ENCODE results near the gene NPDC1.
"Not testable (repeated sequence)": the region's sequence is repeated elsewhere in the genome, so short reads cannot be mapped to it uniquely, and the experiment has no call there.

Gene NPDC1

DNA sequence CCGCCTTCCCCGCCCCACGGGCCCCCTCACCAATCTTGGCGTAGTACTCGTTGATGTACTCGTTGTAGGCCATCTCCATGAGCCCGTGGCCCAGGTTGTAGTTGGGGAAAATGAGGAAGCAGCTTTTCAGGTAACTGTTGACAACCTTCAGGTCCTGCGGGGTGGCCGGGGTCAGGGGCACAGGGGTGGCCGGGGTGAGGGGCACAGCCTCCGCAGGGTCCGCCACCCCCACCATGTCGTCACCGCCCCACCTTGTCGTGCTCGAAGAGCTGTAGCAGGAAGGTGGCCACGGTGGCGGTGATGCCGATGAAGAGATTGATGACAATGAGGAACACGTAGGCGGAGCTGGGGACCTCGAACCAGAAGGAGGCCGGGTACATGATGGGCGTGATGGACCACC lies 34.8 kb downstream of the NPDC1 start:
- no peak for DNase-seq (ENCODE audit: low read depth)

DNA sequence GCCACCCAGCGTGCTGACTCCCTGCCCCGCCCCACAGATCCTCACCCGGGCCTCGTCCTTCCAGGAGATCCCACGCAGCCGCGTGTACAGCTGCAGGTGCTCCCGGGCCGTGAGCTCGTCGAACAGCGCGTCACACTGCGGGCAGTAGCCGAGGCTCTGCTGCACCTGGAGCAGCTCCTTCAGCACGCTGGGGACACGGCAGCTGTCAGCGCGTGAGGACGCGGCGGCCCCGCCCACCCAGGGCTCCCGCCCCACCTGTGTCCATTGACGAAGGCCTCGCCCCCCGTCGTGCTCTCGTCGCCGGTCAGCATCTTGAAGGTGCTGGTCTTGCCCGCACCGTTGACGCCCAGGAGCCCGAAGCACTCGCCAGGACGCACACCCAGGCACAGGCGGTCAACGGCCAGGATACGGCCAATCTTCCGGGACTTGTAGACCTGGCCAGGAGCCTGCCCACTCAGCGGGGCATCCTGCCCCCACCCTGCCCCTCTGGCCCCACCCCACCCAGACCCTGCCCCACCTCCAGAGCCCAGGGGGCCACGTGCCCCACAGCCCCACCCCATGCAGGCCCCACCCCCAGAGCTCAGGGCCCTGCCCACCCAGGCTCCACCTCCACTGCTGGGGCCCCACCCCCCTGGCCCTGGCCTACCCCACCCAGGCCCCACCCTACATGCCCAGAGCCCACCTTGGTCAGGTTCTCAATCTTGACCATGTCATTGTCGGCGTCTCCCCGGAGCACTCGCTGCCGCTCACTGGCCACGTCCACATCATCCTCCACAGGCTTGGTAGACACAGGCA lies 35.8 kb downstream of the NPDC1 start:
- no peak for DNase-seq (ENCODE audit: low read depth)

DNA sequence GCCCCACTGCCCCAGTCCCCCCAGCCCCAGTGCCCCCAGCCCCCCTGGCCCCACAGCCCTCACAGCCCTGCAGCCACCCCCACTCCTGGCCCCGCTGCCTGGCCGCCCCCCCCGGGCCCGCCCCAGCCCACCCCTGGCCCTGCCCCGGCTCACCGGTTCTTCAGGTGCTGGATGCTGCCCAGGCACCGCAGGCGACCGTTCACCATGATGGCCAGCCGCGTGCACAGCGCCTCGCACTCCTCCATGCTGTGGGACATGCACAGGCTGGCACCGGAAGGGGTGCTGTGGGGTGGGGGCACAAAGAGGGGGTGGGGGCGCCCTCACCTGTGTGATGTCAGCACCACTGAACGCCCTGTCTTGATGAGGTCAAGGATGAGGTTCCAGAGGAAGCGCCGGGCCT lies 36.8 kb downstream of the NPDC1 start:
- no peak for DNase-seq (ENCODE audit: low read depth)

DNA sequence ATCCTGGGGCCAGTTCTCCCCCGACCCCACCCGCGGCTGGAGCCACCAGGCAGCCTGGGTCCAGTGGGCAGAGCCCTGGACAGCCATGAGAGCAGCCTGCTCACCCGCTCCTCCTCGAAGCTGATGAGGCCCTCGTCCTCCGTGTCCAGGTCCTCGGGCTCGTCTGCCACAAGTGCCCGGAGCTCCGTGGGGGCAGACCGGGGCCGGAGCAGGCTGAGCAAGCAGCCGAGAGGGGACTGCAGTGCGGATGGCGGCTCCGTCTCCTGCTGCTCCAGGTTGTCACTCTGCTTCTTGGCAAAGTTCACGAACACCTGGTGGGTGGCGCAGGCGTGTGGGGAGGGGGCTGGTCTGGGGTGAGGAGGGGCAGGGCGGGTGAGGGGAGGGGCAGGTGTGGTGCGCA lies 37.7 kb downstream of the NPDC1 start:
- DNase-seq (ENCODE audit: low read depth): no peak

DNA sequence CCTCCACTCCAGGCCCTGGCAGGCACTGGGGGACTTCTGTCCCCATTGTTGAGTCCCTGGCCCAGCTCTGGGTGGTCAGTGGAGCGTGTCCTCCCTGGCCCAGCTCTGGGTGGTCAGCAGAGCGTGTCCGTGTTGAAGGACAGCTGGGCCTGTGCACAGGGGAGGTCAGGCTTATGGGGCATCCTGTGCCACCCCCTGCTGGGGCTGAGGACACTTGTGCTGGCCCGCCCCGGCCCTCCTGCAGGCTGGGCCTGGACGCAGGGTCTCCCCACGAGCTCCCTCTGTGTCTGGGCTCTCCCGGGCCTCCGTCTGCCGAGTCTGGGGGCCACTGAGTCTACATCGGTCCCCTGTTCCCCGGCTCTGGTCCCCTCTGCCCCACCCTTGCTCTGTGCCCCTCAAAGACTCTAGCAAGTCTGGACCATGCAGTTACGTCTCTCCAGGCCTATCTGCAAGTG lies 38.1 kb downstream of the NPDC1 start:
- no peak for DNase-seq (ENCODE audit: low read depth)

DNA sequence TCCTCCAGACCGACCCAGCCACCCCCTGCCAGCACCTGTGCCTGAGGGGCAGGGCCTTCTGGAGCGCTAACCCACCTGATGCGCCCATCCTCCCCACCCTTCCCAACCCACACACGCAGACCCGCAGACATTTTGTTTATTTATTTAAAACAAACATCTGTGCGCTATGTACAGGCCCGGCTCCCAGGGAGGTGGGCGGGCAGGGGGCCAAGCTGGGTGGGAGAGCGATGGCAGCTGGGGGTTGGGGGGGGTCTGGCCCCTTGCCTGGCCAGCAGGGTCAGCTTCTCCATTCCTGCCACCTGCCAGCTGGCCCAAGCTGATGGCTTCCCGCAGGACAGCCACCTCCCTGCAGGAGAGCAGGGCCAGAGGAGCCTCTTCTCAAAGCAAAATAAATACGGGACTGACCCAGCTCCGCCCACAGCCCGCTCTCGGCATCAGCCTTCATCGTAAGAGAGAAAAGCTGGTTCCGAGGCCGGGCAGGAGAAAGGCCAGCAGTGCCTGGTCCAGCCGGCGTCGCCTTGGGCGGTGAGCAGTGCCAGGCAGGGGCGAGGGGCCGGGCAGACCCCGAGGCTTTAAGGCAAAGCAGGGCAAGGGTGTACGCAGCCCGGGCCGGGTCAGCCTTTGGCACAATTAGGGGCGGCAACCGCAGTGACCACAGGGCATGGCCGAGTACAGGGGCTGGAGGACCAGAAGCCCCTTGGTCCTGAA lies 38.7 kb downstream of the NPDC1 start:
- DNase-seq (ENCODE audit: low read depth): peak; percentile 41

DNA sequence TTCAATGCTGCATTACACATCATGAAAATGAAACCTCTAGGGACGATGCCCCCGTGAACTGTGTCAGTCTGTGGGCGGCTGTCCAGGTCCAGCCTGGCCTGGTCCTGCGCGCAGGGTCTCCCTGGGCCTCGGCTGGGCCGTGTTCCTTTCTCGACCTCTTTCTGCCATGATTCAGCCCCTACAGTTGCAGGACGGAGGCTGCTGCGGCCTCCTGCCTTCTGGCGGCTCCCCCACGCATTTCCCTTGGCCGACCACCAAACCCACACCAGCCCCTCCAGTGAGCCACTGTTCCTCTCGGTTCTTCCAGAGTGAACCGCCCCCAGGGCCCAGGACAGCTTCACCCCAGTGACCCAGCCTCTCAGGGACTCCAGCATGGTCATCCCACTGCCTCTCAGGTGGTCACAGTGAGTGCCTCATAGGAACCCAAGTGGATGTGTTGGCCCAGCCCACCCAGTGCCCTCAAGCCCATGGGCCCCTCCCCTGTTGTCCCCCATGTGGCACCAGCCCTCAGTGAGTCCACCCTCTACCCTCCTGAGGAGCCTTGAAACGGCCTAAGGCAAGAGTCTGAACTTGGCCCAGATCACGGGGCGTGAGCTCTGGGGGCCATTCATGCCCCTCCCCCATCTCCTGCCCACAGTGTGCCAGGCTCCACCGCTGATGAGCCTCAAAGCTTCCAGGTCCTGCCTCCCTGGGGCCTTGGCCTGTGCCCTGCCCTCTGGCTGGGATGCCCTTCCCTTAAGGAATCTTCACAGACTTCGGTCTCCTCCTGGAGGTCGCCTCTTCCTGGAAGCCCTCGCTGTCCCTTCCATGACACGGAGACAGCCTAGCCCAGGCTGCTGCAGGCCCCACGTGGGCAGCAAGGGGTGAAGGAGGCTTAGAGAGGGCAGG lies 39.6 kb downstream of the NPDC1 start:
- no peak for DNase-seq (ENCODE audit: low read depth)

DNA sequence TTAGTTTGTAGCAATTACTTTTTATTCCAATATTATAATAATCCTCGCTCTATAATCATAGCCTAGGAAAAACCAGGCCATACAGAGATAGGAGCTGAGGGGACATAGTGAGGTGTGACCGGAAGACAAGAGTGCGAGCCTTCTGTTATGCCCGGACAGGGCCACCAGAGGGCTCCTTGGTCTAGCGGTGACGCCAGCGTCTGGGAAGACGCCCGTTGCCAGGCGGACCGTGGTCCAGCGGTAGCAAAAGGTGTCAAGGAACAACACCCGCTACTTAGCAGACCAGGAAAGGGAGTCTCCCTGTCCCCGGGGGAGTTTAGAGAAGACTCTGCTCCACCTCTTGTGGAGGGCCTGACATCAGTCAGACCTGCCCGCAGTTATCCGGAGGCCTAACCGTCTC lies 41.7 kb downstream of the NPDC1 start:
- not testable (repeated sequence) for DNase-seq (ENCODE audit: low read depth)

DNA sequence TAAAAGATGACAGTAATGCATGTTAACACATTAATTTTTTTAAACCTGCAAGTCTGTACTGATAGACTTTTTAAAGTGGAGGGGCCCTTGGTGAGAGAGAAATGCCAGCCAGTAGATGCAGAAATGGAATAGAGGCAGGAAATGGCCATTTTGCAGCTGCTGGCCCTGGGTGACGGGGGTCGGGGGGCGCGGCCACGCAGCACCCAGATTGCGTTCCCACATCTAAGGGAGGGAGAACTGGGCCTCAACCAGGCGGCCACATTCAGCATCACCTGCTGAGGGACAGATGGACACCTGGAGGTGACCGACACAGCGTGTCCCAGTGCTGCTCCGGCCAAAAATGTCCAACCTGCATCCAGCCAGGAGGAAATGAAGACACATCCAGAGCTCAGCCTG lies 43.3 kb downstream of the NPDC1 start:
- DNase-seq (ENCODE audit: low read depth): no peak

DNA sequence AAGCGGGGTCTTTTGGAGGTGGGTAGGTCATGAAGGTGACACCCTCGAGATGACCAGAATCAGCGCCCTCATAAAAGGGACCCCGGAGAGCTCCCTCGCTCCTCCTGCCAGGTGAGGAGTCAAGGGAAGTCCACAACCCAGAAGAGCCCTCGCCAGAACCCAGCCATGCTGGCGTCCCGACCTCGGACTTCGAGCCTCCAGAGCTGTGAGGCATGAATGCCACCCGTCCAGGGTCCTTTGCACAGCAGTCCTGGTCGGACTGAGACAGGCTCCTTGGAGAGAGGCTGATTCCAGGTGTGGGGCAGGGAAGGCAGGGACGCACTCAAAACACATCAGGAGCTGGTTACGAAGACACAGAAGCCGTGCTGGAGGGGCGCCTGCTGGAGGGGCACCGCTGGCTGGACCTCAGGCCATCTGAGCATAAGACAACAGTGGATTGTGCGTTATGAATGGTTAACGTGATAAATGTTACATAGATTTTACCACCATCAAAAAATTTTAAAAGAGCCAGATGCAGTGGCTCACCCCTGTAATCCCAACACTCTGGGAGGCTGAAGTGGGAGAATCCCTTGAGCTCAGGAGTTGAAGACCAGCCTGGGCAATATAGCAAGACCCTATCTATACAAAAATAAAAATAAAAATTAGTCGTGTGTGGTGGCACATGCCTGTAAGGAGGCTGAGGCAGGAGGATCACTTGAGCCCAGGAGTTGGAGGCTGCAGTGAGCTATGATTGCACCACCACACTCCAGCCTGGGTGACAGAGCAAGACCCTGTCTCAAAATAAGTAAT lies 43.9 kb downstream of the NPDC1 start:
- DNase-seq (ENCODE audit: low read depth): no peak

DNA sequence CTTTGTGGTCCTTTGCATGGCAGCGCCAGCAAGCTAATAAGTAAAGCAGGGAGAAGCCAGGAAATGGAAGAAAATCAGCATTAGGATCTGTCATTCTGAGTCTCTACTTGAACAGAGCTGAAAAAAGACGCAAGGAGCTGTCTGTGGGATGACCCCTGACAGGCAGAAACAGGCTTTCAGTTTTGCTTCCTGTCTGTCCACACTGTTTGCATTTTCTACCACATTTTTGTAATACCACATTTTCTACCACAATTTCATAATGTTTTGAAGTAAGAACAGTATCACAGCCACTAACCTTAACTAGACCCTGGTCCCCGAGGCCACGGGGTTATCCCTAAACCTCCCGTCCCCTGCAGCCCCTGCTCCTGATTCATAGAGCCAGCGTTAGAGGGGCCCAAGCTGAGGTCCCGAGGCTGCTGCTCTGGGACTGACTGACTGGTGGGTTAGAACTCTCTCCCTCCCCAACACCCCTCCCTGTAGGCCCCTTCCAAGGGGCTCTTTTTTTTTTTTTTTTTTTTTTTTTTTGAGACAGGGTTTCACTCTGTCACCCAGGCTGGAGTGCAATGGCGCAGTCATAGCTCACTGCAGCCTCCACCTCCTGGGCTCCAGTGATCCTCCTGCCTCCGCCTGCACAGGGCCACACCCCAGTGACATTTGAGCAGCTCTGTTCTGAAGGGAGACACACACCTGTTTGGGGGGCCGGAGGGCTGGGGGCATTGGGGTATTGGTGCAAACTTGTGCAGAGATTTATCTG lies 45.6 kb downstream of the NPDC1 start:
- DNase-seq (ENCODE audit: low read depth): peak; percentile 70

DNA sequence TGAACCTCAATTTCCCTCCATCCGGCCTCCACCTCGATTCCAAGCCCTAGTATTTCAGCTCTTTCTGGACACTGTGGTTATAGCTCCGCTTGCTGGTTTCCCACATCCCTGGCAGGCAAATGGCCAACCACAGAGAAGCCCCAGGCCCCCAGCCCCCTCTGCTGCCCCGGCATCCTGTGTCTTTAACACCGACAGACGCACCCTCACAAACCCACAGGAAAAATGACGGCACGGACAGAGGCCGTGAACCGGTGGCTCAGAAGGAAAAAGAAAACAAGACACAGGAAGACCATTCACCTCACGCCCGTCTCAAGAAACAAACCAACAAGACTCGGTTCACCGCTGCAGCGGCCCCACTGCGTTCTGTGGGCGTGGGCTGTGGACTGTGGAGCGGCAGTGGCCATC lies 48.1 kb downstream of the NPDC1 start:
- DNase-seq (ENCODE audit: low read depth): no peak

DNA sequence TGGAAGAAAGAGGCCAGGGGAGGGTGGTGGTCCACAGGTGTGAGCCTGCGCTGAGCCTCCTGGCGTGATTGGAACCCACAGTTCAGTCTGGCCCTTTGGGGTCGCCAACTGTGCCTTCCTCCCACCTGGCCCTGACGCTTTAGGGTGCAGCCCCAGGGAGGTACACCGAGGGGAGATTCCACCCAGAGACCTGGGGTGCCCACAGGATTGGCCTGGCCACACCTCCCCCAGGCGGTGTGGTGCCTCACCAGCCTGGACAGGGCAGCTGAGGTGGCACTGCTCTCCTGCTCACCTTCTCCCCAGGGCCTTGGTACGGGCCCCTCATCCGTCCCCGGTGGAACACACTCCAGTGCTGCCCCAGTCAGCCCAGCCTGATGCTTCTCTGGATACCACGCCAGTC lies 48.6 kb downstream of the NPDC1 start:
- no peak for DNase-seq (ENCODE audit: low read depth)

DNA sequence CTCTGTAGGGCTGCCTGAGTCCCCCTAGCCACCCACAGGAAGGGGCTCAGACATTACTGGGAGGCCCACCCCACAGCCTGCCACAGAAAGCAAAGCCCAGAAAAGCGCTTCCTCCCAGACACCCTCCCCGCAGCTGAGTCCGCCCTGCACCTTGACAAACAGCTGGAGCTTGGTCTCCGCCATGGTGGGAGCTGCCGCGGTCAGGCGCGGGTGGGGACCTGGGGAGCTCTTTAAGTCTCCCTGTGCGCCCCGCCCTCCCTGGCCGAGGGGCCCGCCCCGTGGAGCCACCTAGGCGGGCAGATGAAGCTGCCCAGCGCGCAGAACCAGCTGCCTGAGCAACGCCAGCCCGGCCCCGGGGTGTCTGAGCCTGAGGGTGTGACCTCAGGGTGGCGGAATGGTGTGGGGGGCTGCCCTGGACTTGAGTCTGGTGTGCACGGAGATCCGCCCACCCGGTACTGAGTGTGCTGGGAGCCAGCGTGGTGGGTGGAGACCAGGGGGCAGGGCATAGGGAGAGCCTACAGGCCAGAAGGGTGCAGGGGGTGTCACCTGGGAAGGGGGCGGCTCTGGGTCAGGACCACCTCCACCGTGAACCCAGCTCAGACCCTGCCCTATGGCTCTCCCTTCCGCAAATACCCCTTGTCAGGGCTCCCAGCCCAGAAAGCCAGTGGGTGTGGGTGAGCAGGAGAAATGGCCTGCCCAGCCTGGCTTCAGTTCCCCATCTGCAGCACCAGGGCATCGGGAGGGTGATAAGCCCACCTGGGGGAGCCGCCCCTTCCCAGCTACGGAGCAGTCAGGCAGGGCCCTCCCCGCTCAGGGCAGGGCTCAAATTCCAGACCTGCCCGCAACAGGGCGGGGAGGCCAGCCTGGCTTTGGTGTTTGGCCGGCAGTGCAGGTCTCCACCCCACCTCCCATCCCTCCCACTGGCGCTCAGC lies 49.4 kb downstream of the NPDC1 start, which contains the start of gene CLIC3:
TSS of gene CLIC3 (minus strand) at position 208 of the 932 bp plus-strand sequence. CDS start at position 183, 25 bp downstream.
- DNase-seq (ENCODE audit: low read depth): no peak

DNA sequence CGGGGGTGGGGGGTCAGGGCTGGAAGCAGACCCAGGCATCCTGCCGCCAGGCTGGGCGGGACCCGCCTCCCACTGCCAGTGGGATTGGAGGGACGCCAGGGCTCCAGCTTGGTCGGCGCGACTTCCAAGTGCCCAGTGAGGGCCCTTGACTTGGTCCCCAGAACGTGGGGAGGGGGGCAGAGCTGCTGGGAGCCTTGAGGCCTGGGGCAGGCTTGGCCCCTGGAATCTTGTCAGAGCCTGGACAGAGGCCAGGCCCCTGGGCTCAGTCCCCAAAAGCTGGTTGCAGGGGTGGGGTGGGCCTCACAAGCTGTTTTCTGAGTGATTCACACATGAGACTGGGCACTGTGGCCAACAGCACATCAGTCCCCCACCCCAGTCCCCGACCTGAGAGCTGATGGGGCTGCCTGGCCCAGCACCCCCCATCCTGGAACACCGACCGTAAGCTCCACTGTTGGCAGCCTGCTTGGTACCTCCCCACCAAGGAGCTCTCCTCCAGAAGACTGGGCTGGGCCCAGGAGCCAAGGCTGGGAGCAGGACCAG lies 50.1 kb downstream of the NPDC1 start:
- no peak for DNase-seq (ENCODE audit: low read depth)

DNA sequence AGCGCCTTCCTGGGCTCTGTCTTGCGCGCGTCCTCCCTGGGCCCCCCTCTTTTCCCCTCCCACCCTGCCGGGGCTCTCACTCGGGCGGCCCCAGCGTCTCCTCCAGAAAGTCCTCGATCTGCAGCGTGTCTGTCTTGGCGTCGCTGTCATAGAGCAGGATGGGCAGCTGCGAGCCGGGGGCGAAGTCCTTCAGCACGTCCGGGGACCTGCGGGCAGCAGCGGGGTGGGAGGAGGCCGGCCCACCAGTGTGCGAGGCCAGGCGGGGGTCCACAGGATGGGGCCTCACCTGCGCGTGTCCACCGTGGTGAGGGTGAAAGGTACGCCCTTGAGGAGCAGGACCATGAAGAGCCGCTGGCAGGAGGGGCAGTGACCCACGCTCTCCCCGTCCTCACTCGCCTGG lies 50.6 kb downstream of the NPDC1 start:
- no peak for DNase-seq (ENCODE audit: low read depth)

DNA sequence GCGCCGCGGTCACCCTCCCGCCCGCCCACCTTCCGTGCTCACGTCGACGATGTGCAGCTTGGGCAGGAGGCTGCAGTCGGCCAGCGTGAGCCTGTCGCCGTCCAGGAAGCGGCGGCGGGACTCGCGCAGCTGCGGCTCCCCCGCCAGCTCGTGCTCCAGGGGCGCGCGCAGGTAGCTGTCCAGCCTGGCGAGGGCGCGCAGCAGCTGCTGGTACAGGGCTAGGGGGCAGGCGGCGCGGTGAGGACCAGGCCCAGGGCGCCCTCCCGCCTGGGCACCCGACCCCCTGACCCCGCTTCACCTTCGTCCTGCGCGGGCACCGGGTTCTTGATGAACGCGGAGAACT lies 51.1 kb downstream of the NPDC1 start:
- DNase-seq (ENCODE audit: low read depth): no peak

DNA sequence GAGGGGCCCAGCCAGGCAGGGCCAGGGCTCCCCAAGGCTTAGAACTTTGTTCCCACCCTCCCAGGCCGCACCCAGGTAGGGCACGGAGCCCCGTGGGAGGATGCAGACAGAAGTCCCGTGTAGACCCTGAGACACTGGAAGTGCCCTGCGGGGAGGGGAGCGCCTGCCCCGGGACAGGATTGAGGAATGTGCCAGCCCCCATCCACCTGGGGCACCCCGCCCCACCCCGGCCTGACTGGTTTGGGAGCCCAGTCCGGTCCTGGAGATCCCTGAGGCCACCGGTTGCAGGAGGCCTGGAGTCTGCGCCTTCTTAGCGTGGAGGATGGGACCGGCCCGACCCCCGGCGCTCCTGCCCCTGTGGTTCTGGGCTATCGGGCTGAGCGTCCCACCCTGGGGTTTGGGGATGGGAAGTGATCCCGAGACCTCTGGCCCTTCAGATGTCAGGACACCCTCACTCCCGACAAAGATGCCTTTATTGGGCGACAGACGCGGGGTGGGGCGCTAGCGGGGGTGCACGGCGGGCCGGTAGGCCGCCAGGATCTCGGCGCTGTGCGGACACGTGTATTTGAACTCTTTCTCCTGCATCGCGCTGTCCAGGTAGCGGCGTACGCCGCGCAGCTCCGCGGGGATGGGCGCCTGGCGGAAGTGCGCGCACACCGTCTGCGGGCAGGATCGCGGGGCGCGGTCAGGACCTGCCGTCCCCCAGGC lies 51.6 kb downstream of the NPDC1 start:
- DNase-seq (ENCODE audit: low read depth): no peak

DNA sequence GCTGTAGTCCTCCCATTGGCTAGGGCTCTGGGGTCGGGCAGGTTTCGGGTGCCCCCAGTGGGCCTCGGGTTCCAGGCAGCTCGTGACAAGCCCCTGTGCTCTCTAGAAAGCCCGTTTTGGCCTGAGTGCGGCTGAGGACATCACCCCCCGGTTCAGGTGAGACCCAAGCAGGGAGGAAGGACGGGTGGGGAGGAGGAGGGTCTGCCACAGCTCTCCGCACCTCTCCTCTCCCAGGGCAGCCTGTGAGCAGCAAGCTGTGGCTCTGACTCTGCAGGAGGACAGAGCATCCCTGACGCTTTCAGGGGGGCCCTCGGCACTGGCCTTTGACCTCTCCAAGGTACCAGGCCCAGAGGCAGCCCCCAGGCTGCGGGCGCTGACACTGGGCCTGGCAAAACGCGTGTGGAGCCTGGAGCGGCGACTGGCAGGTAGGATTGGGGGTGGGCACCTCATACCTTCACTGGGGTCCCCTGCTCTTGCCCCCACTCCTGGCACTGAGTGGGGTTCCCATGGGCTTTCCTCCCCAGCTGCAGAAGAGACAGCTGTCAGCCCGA lies 53.1 kb downstream of the NPDC1 start:
- no peak for DNase-seq (ENCODE audit: low read depth)

Measured in fibroblast of gingiva (primary cell).